ENCODE data around the gene STUM.

GRCh38 chr1:226547754-226548191, 791 bp upstream of the STUM start:
- TF ChIP-seq CTCF (IDR thresholded peaks at IDR 0.05; ENCODE audit: borderline replicate concordance, extremely low read depth, low read length, poor library complexity, severe bottlenecking) (peak; percentile 71), EZH2 (IDR thresholded peaks at IDR 0.05; ENCODE audit: borderline replicate concordance, low read depth, low read length, severe bottlenecking) (no peak)

All from DND-41 (cell line).